GM10847 (cell line): Measurements from ENCODE around the gene DENND1B.

Experiments used
- POLR2A ChIP-seq: IDR thresholded peaks from 2 replicates; pipeline ENCODE4 v1.6.1; 2011; ENCODE audit not compliant: insufficient read length; ENCODE audit errors: extremely low read depth

The DENND1B gene

GRCh38 chr1:197677752-197678295, 97.5 kb downstream of the DENND1B start:
- TF ChIP-seq POLR2A = no peak

- no peak for TF ChIP-seq POLR2A
These were observed 98.0 kb downstream of the DENND1B start for GRCh38 chr1:197677313-197677712.

GRCh38 chr1:197675583-197676208, 99.6 kb downstream of the DENND1B start:
- no peak for TF ChIP-seq POLR2A

GRCh38 chr1:197674286-197674685, 101.0 kb downstream of the DENND1B start:
- TF ChIP-seq POLR2A = no peak

DNA sequence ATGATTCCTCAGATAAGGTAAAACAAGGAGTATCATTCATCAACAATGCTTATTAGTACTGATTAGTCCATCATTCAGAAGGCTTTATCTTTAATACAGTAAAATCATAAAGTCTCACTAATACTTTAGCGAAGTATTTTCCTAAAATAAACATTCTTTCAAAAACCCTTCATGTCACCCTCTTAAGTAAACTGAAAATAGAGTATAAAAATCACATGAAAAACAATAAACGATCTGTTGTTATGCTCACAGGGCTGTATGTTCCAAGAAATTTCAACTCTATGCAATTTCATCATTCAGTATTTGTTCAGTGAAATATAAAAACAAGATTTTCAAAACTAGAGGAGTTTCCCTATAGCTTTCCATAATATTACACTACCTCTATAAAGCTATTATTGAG, 102.0 kb downstream of the DENND1B start:
- no peak for TF ChIP-seq POLR2A

DNA sequence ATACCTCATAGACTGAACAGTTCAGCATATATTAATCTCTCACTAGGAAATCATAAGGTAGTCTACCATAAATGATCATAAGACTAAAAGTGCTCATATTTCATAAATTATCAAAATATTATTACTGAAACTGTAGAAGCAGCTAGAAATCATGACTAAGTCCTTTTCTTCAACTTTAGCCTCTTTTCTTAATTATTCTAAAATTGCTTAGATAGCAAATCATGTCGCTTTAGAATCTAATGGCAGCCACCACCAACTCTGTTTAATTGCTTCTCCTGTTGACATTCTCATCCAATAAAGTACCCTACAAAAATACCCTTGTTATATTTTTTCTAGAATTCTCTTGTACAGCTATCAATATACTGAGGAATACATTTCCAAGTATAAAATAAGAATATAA, 102.9 kb downstream of the DENND1B start:
- TF ChIP-seq POLR2A = no peak

DNA sequence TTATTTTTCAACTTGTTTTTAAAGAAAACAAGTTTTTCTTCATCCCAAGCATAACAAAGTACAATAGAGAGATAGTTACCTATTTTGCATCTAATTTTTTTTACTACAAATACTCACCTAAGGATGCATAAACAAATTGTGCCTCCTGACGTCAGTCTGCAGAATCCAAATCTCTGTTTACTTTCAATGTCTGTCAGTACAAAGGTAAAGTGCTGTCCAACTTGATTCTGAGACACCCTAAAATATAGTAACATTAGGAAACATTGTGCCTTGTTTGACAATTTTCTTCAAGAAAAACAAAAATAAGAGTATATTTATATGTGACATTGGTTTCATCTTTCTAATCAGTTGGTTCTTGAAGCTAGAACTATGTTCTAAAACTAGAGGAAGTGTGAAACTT, 103.4 kb downstream of the DENND1B start:
- TF ChIP-seq POLR2A = no peak

- TF ChIP-seq POLR2A = no peak
These were observed 104.1 kb downstream of the DENND1B start for GRCh38 chr1:197671140-197671539.

- no peak for TF ChIP-seq POLR2A
These were observed 108.5 kb downstream of the DENND1B start for GRCh38 chr1:197666769-197667285.

GRCh38 chr1:197664391-197664790, 110.9 kb downstream of the DENND1B start:
- TF ChIP-seq POLR2A = no peak

GRCh38 chr1:197663162-197663953, 111.9 kb downstream of the DENND1B start:
- TF ChIP-seq POLR2A = no peak

GRCh38 chr1:197660389-197660788, 114.9 kb downstream of the DENND1B start:
- TF ChIP-seq POLR2A = no peak

- no peak for TF ChIP-seq POLR2A
These were observed 116.1 kb downstream of the DENND1B start for GRCh38 chr1:197659171-197659570.

- TF ChIP-seq POLR2A = no peak
These were observed 126.1 kb downstream of the DENND1B start for GRCh38 chr1:197649188-197649587.

DNA sequence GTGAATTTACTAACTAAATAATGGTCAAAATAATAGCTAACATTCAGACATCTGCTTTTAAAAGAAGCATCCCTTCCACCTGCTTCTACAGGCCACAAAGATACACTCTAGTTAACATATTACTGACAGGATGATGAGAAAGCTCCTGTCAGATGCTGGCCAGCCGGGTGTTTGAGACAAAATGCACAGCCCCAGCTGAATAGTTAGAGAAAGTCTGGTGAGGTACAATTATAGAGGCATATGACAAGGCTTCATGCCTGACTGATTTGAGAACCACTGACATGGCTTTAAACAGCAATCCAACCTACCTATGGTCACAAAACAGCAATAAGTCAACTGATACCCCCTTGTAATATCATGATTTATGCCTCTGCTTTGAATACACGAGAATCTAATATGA, 137.0 kb downstream of the DENND1B start:
- TF ChIP-seq POLR2A = no peak

DNA sequence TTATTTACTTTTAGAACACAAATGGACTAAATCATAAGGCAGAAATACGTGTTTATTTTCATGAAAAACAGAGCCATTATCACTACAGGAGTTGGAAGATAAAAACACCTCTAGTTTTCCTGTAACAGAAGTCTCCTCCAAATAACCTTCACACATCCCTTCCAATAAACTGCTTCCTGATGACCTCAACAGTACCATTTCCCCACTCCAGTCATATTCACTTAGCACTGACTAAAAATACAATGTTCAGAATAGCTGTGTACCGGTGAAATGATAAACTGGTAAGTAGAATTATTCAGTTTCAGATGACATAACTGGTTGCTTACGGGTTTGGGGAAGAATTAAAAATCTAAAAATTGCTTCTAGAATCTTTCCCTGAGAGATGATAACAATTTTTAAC, 137.9 kb downstream of the DENND1B start:
- no peak for TF ChIP-seq POLR2A

GRCh38 chr1:197633447-197634078, 141.7 kb downstream of the DENND1B start:
- TF ChIP-seq POLR2A = no peak
